LNCaP clone FGC (cell line): Measurements from ENCODE around the gene CHST8.

Source experiments
- DNase-seq: peaks from one replicate; pipeline ENCODE4 v3.0.0-alpha.2; 2011; ENCODE audit warnings: low read depth
- H3K4me3 ChIP-seq: 2 replicates; pipeline ENCODE4 v1.5.1; 2011; ENCODE audit warnings: mild to moderate bottlenecking, low read depth, low read length, control low read depth
- TF ChIP-seq, protein P1 (sequence below): IDR thresholded peaks from 2 replicates; pipeline ENCODE4 v1.5.1; 2012; ENCODE audit warnings: mild to moderate bottlenecking; ENCODE audit not compliant: control insufficient read depth, insufficient read depth; ENCODE audit errors: extremely low read depth

The CHST8 gene

DNA sequence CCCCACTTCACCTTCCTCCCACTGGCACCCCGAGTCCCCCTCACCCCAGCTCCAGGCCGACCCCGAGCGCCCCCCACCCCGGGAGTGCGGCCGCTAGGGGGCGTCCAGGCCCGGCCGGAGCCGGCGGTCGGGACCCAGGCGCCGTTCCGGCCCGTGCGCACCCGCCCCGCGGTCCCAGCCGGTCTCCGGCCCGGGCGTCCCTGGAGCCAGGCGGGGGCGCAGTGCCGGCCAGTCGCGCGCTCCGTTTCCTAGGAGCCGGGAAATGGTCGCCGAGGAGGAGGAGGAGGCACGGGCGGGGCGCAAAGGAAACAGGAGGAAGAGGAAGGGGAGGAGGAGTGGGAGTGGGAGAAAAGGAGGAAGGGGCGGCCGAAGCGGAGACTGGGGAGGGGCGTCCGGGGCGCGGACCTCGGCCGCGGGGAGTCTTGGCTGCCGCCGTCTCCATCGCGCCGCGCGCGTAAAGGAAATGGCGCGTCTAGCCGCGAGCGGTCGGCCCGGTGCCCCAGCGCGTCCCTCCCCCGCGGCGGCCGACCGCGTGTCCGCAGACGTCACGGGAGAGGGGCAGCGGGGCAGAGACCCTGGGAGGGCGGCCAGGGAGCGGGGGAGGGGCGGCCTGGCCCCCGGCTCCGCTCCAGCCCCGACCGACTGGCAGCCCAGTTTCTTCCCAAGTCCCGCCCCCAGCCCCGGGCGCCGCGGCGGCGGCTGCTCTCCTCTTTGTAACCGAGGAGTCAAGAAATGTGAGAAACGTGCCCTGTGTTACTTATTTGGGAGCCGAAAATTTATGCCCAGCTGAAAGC is 173.8 kb downstream of the CHST8 start:
- H3K4me3 ChIP-seq, result peak overlapping the region; percentile 62
- peak; percentile 50 for DNase-seq
- TF ChIP-seq, protein P1, sequence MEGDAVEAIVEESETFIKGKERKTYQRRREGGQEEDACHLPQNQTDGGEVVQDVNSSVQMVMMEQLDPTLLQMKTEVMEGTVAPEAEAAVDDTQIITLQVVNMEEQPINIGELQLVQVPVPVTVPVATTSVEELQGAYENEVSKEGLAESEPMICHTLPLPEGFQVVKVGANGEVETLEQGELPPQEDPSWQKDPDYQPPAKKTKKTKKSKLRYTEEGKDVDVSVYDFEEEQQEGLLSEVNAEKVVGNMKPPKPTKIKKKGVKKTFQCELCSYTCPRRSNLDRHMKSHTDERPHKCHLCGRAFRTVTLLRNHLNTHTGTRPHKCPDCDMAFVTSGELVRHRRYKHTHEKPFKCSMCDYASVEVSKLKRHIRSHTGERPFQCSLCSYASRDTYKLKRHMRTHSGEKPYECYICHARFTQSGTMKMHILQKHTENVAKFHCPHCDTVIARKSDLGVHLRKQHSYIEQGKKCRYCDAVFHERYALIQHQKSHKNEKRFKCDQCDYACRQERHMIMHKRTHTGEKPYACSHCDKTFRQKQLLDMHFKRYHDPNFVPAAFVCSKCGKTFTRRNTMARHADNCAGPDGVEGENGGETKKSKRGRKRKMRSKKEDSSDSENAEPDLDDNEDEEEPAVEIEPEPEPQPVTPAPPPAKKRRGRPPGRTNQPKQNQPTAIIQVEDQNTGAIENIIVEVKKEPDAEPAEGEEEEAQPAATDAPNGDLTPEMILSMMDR, result peak; percentile 76

DNA sequence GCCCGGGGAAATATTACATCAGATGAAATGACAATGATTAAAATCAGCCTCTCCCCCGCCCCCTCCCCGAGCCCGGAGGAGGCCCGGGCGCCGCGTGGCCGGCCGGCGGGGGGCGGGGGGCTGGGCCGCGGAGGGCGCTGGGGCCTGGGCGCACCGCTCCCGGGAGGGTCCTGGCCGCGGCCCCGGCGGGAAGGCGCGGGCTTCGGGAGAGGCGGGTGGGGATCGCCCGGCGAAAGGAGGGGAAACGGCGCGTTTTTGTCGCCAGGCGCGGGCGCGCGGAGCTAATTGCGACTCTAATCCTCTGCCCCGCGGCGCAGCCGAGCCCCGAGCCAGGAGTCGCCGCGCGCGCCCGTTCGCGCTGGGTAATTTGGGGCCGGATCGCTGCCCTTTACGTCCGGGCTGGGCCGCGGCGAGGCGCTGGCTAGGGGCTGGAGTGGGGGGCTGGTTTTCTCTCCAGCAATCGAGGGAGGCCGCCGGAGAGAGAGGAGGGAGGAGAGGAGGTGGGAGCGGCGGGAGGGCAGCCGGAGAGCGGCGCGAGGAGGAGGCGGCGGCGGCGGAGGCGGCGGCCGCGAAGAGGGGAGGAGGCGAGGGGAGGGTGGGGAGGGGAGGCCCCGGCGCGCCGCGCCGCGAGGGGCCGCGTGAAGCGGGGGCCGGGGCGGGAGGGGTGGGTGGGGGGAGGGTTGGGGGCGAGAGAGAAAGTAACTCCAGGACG is 174.6 kb downstream of the CHST8 start, which contains the start of gene KCTD15:
Gene KCTD15, plus strand, starts transcription at position 707 of the 712 bp plus-strand sequence. CDS start 3,585 bp downstream, outside the sequence.
- H3K4me3 ChIP-seq, result peak within 1 kb of the TSS; percentile 73
- TF ChIP-seq, protein P1, result no peak
- DNase-seq, result no peak

DNA sequence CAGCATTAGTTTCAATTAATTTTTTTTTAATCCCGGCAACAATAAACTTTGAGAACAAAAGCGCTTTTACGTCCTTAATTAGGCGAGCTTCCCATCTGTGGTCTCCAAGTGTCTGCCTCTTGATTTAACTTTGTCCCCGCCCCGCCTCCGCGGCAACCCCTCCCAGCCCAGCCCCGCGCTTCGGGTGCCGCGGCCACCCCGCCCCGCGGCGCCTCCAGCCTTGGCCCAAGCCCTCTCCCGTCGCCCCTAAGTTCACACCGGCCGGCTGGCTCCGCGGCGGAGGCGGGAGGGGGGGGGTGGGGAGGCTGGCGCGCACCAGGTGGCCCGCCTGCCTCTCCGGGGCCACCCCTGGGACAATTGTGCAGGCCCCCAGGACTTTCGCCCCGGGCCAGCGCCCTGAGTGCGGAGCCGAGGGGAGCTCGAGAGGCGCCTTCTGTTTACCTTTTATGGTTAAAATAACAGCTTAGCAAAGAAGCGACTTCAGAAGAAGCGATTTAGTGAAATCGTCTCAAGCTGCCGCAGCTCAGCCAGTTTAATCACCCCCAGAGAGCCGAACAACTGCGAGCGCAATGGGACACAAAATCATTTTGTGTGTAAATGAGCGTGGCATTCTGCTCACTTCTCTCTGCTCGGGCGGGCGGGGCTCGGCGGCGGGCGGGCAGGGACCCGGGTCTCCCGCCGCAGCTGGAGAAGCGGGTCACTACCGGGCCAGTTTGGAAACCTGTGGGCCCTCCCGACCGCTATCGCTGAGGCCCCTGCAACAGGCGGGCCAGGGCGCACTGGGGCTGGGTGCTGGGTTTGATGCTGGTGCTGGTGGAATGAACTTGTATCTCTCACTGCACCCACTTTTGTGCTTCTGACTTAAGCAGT is 176.3 kb downstream of the CHST8 start:
- H3K4me3 ChIP-seq, result peak overlapping the region; percentile 73
- TF ChIP-seq, protein P1, result no peak
- no peak for DNase-seq

DNA sequence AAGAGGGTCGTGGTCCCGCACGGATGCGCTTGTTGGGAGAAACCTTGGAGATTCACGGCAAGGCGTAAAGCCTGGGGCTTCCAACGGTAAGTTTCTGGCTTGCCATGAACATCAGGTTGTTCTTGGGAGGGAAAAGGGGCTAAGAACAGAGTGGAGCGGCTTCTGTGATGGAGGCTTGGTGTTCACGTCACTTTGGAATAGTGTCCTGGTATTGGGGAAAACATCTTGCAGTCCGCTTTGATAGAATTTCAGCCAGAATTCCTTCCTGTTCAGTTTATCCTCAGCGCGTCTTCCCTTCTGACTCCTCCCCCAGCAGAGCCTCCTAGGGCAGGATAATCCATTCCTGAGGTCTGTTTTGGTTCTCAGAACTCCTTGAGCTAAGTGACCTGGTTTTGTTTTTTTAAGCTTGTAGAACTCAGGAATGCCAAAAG is 176.9 kb downstream of the CHST8 start:
- DNase-seq, result no peak
- TF ChIP-seq, protein P1, result no peak
- H3K4me3 ChIP-seq, result no peak overlapping the region

DNA sequence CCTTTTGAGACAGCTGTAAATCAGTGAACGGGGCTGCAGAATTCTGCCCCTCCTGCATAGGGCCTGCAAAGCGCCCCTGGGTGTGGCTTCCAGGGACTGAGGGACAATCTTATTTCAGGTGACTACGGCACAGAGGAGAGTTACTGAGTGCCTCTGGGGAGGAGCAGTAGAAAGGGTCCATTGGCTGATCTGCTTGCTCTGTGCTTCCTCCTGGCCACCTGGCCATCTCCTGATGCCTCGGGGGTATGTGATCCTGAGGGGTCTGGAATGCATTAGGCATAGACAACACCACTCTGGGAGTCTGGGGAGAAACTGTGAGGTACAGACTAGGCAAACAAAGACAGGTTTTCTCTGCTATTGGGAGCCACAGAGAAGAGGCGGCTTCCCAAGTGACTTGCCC is 177.7 kb downstream of the CHST8 start:
- no peak for DNase-seq
- no peak overlapping the region for H3K4me3 ChIP-seq
- TF ChIP-seq, protein P1, result no peak

DNA sequence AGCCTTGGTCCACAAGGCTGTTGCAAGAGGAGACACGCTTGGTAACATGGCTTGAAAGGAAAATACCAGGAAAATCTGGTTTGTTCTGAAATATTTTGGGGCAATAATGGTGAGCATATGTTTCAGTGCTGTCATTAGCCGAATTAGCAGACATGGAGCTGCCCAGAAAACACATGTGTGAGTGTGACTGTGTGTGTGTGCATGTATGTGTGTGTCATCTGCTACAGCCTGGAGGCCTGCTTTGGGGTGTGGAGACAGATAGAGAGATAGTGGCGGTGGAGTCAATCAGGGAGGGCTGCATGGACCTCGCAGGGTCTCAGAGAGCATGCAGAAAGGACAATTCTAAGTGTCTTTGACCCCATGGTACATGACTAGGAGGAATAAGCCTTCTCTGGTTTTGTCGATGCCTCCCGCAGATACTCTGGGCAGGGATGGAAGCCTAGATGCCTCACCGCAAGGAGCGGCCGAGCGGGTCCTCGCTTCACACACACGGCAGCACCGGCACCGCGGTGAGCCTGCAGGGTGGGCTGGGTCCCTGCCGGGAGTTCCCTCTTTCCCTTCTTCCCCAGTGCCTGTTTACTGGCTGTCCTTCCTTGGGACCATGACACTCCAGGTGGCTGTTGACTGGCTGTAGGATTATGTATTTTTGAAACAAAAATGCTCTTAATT is 178.4 kb downstream of the CHST8 start:
- DNase-seq, result no peak
- no peak overlapping the region for H3K4me3 ChIP-seq
- TF ChIP-seq, protein P1, result no peak
